Gastroesophageal sphincter (tissue), 3 donors: Measurements from ENCODE around the gene PDZD7.

ENCODE experiments used
- POLR2A ChIP-seq, 2 donors: fragments of 450-650 bp; IDR thresholded peaks; one replicate each; pipeline ENCODE4 v1.6.1; 2017; ENCODE audit warnings: antibody characterized with exemption in 2 of 2, mild to moderate bottlenecking in 2 of 2, moderate library complexity in 1 of 2
- TF ChIP-seq, protein P1 (sequence below), 4 experiments: fragments of 200-600 bp in 2 of 4; fragments of 450-650 bp in 2 of 4; sonication (generic) in 1 of 4; IDR thresholded peaks; one replicate each; pipeline ENCODE4 v1.5.1; 2017 to 2019; ENCODE audit warnings: antibody characterized with exemption in 4 of 4, mild to moderate bottlenecking in 2 of 4, moderate library complexity in 2 of 4

DNA sequence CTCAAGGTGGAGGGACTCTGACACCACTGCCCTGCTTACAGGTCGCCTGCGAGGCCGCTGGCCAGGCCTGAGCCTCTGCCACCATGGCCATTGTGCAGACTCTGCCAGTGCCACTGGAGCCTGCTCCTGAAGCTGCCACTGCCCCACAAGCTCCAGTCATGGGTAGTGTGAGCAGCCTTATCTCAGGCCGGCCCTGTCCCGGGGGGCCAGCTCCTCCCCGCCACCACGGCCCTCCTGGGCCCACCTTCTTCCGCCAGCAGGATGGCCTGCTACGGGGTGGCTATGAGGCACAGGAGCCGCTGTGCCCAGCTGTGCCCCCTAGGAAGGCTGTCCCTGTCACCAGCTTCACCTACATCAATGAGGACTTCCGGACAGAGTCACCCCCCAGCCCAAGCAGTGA is 28.5 kb downstream of the PDZD7 start:
- TF ChIP-seq, protein P1, sequence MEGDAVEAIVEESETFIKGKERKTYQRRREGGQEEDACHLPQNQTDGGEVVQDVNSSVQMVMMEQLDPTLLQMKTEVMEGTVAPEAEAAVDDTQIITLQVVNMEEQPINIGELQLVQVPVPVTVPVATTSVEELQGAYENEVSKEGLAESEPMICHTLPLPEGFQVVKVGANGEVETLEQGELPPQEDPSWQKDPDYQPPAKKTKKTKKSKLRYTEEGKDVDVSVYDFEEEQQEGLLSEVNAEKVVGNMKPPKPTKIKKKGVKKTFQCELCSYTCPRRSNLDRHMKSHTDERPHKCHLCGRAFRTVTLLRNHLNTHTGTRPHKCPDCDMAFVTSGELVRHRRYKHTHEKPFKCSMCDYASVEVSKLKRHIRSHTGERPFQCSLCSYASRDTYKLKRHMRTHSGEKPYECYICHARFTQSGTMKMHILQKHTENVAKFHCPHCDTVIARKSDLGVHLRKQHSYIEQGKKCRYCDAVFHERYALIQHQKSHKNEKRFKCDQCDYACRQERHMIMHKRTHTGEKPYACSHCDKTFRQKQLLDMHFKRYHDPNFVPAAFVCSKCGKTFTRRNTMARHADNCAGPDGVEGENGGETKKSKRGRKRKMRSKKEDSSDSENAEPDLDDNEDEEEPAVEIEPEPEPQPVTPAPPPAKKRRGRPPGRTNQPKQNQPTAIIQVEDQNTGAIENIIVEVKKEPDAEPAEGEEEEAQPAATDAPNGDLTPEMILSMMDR (IDR thresholded peaks at IDR 0.05) = no peak
- no peak for TF ChIP-seq POLR2A (IDR thresholded peaks at IDR 0.05)
